ENCODE measurements around the gene DUSP3.

DUSP3 gene

DNA sequence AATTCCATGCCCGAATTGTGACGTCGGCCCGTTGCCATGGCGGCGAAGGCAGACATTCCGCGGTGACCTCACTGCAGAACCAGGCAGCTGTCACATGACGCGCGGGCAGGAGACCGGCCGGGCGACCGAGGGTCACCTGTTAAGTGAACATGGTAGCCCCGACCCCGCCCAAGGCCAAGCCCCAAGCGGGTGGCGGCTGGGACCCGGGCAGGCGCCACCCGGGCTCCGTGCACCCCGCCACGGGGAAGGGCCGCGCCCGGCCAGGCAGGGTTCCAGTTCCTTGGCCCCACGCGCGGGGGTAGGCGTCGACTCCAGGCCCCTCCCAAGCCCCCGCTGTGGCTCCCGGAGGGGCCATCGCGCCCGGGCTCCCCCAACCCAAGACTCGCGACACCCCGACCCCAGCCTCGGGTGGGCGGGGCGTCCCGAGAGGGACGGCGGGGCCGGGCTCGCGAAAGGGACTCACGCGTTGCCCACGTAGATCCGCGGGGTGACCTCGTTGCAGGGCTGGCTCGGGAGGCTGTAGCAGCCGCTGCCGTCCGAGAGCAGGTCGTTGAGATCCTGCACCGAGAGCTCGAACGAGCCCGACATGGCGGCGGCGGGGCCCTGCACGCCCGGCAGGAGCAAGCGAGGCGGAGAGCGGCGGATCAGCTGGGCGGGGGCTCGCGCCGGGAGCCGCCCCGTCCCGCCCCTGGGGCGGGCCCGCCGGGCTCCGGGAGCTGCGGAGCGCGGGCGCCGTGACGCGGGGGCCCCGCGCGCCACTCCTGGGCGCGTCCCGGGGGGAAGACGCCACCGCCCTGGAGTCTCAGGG, at the start of gene DUSP3:
DUSP3 (minus strand) TSS at position 641 of the 808 bp plus-strand sequence; CDS start at position 588, 53 bp downstream.
- peak; percentile 55 for DNase-seq (ENCODE audit: low spot score)

DNA sequence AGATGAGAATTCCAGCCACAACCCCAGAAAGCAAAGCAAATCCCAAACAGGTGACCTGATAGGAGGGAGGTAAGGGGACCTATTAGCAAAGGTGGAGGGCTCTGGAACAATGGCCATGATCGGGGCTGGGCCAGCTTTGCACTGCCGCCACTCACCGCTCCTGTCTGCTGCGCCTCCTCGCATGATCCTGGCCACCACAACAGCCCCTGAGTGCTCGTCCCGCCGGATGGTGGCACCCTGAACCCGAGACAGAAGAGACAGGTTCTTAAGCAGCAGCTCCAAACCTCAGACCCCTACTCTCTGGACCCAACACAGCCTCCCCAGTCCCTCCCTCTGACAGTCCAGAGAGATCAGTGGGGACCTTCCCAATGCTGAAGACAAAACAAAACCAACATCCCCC, 48.8 kb upstream of the DUSP3 start:
- DNase-seq (ENCODE audit: low spot score) = no peak

DNA sequence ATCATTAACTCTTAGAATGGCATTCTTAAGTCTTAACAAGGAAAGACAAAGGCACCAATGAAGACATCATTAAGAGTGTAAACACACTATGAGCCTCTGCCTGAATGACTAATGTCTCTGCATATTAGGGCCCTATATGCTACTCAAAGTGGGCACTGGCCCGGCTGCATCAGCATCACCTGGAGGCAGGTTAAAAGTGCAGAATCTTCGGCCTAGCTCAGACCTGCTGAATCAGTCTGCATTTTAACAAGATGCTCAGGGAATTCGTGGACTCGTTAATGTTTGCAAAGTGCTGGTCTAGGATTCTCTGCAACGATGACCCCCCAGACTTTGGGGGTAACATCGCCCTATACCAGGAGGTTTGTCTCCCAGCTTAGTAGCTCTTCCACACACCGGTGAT, 47.4 kb upstream of the DUSP3 start:
- no peak for DNase-seq (ENCODE audit: low spot score)

DNA sequence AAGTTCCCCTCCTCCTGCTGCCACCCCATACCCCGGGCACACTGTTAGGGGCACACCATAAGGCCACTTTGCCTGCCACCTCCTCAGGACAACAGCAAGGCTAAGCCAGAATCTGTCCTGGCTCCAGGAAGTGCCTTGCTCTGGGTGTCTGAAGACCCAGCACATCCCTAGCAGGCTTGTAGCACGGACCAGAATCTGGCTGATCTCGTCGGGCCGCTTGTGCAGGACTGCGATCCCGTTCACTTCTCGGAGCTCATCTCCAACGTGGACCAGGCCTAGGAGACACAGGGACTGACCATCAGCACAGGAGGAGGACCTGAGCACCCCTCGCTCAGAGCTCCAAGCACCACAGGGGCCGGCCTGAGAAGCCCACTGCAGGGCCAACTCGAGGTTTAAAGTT, 46.8 kb upstream of the DUSP3 start:
- no peak for DNase-seq (ENCODE audit: low spot score)

DNA sequence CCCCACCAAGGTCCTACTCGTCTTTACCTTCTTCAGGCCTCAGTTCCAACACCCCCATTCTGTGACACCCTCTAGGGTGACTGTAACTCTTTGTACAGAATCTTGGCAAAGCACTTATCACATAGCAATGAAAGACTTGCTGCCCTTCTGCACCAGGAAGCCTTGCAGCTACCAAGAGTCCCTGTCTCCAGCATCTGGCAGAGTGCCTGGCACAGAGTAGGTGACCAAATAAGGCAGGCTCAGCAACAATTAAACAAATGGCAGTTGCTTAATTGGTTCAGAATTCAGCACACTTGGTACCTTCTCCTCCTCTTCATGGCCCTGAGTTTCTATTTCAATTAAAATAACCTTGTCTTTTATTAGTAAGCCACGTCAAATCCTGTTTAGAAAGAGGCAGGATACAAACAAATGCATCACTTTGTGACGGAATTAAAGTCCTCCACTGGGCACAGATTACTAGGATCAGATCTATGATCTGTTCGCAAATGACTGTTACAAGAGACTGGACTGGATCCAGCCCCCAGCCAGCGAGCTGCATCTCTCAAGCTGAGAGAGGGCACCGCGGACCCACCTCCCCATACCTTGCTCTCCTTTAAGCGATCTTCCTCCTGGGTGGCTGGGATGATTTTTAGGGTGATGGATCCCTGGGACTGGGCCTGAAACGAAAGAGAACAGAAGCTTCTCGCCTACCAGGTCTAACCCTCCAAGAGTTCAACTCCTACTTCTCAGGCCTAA, 44.7 kb upstream of the DUSP3 start:
- no peak for DNase-seq (ENCODE audit: low spot score)

DNA sequence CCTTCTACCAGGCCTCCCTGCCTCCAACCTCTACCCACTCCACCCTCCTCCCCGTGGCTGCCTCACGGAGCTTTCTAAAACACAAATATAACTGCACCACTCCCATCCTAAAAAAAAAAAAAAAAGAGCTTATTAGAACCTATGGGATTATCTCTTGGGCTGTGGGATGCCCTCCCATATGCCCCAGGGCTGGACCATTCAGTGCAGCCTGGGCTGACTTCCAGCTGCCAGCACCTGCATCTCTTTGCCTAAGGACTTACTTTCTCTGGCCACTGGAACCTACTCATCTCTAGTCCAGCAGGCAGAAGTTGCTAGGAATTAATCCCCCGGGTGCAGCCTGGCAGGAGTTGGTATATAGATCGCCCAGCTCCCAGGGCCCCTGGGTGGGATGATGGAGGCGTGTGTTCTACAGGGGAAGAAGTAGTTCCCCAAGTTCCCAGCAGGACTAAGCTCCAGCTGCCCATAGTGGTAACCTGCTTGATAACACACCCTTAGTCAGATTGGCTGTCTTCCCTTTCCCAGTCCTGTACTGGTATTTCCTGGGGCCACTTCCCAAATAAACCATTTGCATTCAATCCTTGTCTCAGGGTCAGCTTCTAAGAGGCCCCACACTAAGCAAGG, 43.9 kb upstream of the DUSP3 start:
- no peak for DNase-seq (ENCODE audit: low spot score)

DNA sequence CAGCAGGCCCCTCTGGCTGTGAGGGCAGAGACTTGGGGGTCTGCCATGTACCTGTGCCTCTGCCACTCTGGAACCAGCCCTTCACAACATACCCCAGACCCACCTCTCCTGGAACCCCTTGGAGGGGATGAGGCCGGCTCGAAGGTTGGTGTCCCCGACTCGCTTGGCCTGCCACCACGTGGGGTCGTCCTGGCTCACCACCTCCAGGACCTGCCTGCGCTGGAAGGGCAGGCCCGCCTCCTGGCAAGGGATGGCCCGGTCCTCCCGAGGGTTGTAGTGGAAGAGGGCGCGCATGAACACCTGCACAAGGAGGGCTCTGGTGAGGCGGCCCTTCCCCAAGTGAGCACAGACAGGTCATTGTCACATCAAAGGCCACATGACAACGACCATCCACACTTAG, 42.0 kb upstream of the DUSP3 start:
- DNase-seq (ENCODE audit: low spot score) = no peak

DNA sequence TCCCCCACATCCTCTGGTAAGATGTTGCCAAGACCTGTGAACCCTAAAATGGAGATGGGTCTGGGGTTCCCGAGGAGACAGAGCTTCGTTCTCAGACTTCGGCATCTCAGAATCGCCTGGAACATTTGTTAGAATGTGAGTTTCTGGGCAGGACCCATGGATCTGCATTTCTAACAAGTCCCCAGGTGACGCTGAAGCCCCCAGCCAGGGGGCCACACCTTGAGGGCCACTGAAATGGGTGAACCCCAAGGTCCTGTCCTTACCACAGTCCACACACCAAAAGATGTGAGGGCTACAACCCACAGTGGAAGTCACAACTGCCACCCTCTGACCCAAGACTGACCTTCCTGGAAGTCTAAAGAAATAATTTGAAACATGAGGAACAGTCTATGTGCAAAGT, 40.2 kb upstream of the DUSP3 start:
- DNase-seq (ENCODE audit: low spot score) = no peak

DNA sequence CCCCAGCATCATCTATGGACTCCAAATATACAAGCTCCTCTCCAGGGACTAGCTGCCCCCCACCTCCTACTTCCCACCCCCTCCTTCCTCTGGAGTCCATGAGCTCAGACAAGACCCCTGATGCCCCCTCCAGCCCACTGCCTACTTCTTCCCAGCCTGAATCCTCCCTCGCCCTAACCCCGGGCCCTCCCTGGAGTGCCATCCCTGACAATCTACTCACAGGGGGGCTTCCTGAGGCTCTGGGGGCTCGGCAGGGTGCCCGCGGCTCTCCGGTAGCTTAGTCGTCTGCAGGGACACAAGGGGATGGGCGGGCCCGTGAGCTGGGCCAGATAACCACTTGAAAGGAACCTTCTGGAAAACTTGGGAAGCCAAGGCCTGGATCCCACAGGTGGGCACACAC, 39.0 kb upstream of the DUSP3 start:
- DNase-seq (ENCODE audit: low spot score) = no peak

DNA sequence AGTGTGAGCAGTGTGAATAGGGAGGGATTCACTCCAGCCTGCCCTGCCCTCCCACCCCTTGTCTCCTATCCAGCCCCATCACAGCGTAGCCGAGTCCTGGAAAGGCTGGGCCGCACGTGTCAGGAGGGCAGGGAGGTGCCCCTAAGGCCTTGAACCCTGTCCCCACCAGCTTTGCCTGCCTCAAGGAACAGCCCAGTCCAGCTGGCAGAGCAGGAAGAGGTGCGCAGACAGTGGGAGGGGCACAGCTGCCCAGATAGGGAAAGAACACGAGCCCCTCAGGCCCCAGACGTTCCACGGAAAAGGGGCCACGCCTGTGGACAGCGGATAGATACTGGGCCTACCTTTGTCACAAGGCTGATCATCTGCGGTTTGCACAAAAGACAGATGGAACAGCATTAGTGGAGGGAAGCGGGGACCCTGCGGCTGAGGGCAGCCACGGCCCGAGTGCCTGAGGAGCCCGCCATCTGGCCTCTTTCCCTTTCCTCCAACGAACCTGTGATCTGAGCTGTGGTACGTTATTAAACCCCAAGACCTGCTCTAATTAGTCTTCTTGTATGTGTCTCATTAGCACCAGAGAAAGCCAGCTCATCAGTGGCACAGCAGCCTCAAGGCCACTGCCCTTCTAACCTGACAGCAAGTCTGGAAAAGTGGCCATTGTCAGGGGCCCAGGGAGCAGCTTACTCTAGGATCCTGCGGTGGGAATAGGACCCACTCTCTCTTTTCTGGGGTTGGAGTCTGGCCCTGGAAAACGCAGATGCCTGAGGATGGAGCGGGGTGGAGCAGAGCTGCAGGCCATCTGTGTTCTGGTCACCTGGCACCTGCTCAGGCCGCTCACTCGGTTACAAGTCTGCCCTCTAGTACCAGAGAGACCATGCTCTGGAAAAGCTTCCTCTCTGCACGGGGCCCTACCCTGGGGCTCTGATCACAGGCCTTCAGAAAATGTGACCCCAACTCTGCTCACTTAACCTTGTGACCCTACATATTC, 37.9 kb upstream of the DUSP3 start:
- DNase-seq (ENCODE audit: low spot score) = no peak

DNA sequence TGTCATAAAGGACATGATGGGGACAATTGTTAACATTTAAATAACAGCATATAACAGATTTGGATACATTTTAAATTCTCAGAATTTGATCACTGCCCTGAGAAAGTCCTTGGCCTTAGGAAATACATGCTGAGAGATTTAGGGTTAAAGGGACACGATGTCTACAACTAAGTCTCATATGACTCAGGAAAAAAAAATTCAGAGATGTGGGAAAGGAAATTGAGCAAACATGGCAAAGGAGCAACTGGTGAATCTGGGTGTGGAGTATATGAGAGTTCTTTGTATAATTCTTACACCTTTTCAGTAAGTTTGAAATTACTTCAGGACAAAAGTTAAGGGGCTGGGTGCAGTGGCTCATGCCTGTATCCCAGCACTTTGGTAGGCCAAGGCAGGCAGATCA, 35.9 kb upstream of the DUSP3 start:
- no peak for DNase-seq (ENCODE audit: low spot score)

DNA sequence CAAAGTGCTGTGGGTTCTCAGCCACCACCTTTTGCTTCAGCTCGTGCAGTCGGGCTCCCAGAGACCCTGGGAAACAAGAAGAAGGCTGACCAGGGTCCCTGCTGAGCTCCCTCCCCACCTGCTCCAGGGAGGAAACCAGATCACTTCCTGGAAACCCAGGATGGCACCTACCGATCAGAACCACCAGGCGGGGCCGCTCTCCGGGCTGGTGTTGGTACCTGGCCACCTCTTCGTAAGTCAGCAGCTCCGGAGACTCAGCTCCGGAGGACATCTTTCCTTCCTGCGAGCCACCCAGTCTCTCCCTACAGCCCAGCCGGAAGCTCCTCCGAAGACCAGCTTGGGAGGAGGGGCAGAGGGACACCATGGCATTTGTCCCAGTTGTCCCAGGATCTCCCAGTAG, 35.2 kb upstream of the DUSP3 start:
- no peak for DNase-seq (ENCODE audit: low spot score)

DNA sequence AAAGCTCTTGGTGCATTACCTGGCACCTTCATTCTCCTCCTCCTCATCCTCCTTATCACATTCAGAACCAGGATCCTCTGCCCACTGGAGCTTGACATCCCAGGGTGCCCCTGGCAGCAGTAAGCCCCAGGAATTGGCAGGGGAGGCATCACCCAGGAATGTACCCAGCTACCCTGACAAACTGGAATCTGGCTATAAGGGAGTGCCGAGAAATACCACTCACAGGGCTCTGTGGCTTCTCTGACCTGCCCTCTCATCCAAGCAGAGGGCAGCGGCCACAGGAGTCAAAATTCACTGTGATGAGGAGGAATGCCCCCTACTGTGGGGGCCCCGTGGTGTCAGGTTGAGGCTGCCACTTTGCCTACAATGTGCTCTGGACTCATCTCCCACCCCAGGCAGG, 34.6 kb upstream of the DUSP3 start:
- DNase-seq (ENCODE audit: low spot score) = no peak

DNA sequence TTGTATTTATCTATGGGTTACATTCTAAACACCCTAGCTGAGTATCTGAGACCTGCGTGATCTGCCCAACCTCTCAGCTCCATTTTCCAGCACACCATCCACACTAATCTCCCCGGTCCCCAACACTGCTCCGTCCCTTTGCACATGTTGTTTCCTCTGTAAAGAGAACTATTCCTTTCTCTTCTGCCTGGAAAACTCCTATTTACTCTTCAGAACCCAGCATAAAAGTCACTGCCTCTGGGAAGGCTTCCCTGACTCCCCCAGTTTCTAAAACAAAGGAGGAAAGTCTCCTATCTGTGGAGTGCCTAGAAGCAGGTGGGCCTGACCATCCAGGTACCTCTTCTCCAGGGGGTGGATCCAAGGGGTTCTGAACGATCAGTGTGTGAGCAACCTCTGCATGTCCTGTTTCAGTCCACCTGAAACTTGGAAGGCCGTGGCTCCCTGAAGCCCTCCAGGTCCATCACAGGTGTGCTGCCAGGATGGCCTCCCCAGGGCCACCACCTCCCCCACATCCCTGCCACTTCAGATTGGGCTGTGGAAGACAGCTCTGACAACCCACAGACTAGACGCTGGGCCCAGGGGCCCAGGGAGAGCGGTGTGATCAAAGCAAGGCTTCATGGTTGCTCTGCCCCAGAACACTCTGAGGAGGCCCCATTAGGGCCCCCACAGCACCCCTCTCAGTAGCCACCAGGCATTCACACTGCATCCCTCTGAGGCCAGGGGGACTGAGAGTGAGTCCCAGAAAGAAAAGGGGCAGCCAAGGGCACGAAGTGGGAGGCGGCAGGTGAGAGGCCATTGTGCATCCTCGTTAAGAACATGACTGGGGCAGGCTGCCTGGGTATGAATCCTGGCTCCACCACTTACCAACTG, 33.9 kb upstream of the DUSP3 start:
- no peak for DNase-seq (ENCODE audit: low spot score)

DNA sequence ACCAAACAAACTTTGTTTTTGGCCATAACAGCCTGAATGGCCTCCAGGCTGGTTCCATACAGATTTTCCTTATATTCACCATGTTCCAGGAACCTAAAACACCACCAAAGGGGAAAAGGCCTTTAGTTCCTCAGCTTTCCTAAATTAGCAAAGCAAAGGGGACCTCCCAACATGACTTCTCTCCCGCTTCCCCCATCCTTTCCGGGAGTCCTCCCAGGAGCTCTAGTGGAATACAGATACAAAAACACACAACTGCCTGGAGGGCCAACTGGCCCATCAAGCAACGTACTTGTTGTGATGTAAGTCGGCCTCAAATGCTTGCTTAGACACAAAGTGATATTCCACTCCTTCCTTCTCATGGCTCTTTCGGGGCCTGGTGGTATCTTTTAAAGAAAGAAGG, 32.0 kb upstream of the DUSP3 start:
- no peak for DNase-seq (ENCODE audit: low spot score)

DNA sequence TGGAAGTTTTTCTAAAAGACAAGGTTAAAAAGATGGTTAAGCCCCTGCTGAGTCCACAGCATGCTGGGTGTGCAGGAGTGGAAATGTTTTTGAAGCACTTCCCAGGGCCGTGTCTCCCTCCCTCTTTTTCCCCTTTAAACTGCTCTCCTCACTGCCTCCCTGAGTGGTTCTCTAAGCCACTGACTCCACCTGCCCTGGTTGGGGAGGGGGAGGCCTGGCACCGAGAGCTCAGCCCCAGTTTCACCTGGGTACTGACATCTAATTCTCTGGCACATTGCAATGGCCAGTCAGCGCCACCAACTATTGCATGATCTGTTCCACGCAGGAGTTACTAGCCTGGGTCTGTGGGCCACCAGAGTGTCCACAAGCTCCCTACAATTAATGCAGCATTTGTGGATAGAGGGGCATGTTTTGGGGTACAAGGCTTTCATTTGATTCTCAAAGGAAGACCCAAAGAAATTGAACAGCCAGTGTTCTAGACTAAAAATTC, 31.5 kb upstream of the DUSP3 start:
- DNase-seq (ENCODE audit: low spot score) = no peak

DNA sequence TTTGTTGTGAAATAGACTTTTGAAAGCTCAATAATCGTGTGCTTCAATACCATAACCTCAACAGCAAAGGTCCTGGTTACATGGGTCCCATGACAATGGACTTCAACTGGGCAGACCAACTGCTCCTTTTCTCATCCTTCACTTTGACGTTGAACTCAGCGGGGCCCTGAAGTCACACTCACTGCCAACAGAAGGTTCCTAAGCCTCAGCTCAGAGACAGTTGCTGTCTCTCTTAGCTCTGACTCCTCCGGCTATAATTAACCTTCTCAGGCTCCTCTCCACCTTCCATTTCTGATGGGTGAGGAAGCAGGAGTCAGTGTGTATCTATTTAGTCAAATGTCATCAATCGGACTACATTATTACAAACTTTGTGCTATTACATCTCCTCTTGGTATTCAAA, 30.3 kb upstream of the DUSP3 start:
- no peak for DNase-seq (ENCODE audit: low spot score)

DNA sequence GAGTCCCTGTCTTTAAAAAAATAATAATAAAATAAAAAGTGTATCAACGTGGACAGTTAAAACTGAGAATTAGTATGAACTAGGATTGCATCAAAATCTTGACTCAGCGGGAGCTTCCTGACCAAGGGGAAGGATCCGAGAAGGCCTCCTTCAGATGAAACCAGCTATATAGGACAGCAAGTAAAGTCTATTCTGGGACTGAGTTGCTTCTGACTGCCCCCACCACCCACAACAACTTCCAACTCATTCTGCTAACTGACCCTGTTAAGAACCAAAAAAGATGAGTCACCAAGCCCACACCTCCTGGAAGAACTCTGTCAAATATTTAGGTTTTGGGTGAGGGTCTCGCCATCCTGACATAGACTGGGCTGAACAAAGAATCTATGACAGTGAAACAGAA, 29.3 kb upstream of the DUSP3 start:
- DNase-seq (ENCODE audit: low spot score) = no peak

DNA sequence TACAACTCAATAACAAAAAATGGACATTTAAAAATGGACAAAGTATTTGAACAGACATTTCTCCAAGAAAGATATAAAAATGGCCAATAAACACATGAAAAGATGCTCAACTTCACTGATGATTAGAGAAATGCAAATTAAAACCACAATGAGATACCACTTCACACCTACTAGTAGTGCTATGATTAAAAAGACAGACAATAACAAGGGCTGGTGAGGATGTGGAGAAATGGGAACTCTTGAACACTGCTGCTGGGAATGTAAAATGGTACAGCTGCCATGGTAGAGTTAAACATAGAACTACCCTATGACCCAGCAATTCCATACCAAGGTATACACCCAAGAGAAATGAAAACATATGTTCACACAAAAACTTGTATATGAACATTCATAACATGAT, 26.3 kb upstream of the DUSP3 start:
- DNase-seq (ENCODE audit: low spot score) = no peak

DNA sequence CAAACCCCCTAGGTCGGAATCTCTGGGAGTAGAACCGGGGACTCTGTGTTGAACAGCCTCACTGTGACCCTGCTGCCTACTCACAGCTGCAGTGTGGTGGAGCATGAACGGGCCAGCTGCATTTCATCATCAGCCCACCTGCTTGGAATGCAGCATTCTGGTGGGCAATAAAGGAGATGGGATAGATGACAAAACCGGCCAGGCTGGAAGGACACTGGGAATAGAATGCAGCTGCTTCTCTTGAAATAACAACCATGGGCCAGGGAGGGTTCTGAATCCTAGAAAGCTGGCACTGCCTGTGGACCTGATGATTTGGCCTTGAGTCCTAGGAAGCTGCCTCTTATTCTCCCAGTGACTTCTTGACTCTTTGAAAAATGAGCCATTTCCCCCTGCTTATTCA, 25.0 kb upstream of the DUSP3 start:
- no peak for DNase-seq (ENCODE audit: low spot score)

DNA sequence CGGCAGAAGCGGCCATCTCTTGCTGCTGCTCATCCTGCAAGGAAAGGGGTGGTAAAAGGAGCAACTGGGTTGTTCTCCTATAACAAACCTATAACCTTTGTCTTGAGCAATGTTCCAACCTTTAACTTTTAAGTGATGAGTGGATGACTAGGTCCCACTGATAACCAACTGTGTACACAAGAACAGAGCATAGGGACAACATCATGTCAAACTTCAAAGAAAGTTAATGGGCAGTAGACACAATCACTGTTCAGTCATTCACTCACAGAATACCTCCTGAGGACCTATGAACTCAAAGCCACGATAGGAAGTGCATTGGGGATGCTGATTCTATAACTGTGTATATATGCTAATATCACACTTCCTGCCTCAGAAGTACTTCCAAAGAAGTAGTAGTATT, 23.1 kb upstream of the DUSP3 start:
- DNase-seq (ENCODE audit: low spot score) = no peak
